NCI-H510A (cell line): ENCODE data around the gene TECRL.

Experiments
- DNase-seq: peaks from one replicate; lab custom pipeline; 2025; lab: John Stamatoyannopoulos, UW

Gene TECRL

GRCh38 chr4:64327237-64327636 lies 82.0 kb downstream of the TECRL start:
- no peak for DNase-seq

GRCh38 chr4:64326507-64326906 lies 82.7 kb downstream of the TECRL start:
- no peak for DNase-seq

GRCh38 chr4:64306255-64306565 lies 103.0 kb downstream of the TECRL start:
- DNase-seq = no peak

- DNase-seq = no peak
Measured at GRCh38 chr4:64305565-64306254, 103.5 kb downstream of the TECRL start.

GRCh38 chr4:64272432-64272831 lies 136.8 kb downstream of the TECRL start:
- DNase-seq = no peak

- DNase-seq = no peak
Measured at GRCh38 chr4:64271601-64272081, 137.6 kb downstream of the TECRL start.

- no peak for DNase-seq
Measured at GRCh38 chr4:64266669-64267068, 142.6 kb downstream of the TECRL start.

GRCh38 chr4:64266263-64266662 lies 143.0 kb downstream of the TECRL start:
- no peak for DNase-seq

- DNase-seq = no peak
Measured at GRCh38 chr4:64251781-64252180, 157.5 kb downstream of the TECRL start.

GRCh38 chr4:64250488-64250887 lies 158.8 kb downstream of the TECRL start:
- no peak for DNase-seq

GRCh38 chr4:64250061-64250460 lies 159.2 kb downstream of the TECRL start:
- no peak for DNase-seq

GRCh38 chr4:64248186-64248585 lies 161.1 kb downstream of the TECRL start:
- no peak for DNase-seq

GRCh38 chr4:64230709-64231310 lies 178.4 kb downstream of the TECRL start:
- DNase-seq = no peak
